Measurements from ENCODE around the gene ARFGEF2. TPM values are rescaled to one million over a fixed set of nuclear protein-coding genes. Genes with fewer than 3 reads are reported as not detected.
A peak's percentile ranks its signal among the peaks of the same experiment; 100 is the strongest.

Gene ARFGEF2
- total RNA-seq, 1 donor from 2014 or later: 26.7 TPM

- Mint-ChIP-seq H3K27ac (peak overlapping the region; percentile 93), H3K4me3 (no peak overlapping the region)
Measured at GRCh38 chr20:48944663-48945297, 23.3 kb downstream of the ARFGEF2 start.

GRCh38 chr20:48945840-48946514 is 24.5 kb downstream of the ARFGEF2 start:
- no peak for DNase-seq (ENCODE audit: extremely low spot score, unreplicated experiment)
- Mint-ChIP-seq H3K9me3 (no peaks in the 10 kb centered on the region), H3K36me3 (peaks cover 2% of the 10 kb centered on the region), H3K27me3 (no peaks in the 10 kb centered on the region), H3K4me3 (peak overlapping the region; percentile 36), H3K27ac (peak overlapping the region; percentile 93), H3K4me1 (ENCODE audit: unreplicated experiment) (peaks cover 5% of the 10 kb centered on the region)
- TF ChIP-seq, protein P1, sequence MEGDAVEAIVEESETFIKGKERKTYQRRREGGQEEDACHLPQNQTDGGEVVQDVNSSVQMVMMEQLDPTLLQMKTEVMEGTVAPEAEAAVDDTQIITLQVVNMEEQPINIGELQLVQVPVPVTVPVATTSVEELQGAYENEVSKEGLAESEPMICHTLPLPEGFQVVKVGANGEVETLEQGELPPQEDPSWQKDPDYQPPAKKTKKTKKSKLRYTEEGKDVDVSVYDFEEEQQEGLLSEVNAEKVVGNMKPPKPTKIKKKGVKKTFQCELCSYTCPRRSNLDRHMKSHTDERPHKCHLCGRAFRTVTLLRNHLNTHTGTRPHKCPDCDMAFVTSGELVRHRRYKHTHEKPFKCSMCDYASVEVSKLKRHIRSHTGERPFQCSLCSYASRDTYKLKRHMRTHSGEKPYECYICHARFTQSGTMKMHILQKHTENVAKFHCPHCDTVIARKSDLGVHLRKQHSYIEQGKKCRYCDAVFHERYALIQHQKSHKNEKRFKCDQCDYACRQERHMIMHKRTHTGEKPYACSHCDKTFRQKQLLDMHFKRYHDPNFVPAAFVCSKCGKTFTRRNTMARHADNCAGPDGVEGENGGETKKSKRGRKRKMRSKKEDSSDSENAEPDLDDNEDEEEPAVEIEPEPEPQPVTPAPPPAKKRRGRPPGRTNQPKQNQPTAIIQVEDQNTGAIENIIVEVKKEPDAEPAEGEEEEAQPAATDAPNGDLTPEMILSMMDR (conservative IDR thresholded peaks at IDR 0.05): no peak

More at GRCh38 chr20:48944663-48945297, 23.3 kb downstream of the ARFGEF2 start:
- H3K27me3 Mint-ChIP-seq: no peaks in the 10 kb centered on the region
- H3K36me3 Mint-ChIP-seq: no peaks in the 10 kb centered on the region
- no peaks in the 10 kb centered on the region for H3K9me3 Mint-ChIP-seq
- no peak for DNase-seq (ENCODE audit: extremely low spot score, unreplicated experiment)
- TF ChIP-seq, protein P1 (conservative IDR thresholded peaks at IDR 0.05): no peak
- H3K4me1 Mint-ChIP-seq (ENCODE audit: unreplicated experiment): peaks cover 5% of the 10 kb centered on the region

DNA sequence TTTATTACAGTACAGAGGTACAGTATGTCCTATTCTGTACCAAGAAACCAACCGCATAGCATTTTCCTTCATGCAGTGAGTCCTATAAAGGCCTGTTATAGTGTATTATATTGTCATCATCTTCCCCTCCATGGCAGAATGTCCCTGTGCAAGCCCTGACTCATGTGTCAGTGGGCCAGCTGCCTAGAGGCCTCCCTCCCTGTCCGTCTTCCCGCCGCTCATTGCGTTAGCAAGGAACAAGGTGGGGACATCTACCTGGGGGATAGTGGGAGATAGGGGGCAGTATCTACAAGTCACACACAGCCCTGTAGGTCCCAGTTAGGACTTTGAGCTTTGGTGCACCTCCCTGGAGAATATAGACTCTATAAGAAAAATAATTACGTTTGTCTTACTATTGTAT is 27.1 kb downstream of the ARFGEF2 start:
- no peak for DNase-seq (ENCODE audit: extremely low spot score, unreplicated experiment)
- Mint-ChIP-seq H3K4me3 (no peak overlapping the region), H3K36me3 (peaks cover 6% of the 10 kb centered on the region), H3K9me3 (no peaks in the 10 kb centered on the region), H3K4me1 (ENCODE audit: unreplicated experiment) (peaks cover 5% of the 10 kb centered on the region), H3K27ac (no peak overlapping the region), H3K27me3 (no peaks in the 10 kb centered on the region)
- TF ChIP-seq, protein P1 (conservative IDR thresholded peaks at IDR 0.05): no peak

DNA sequence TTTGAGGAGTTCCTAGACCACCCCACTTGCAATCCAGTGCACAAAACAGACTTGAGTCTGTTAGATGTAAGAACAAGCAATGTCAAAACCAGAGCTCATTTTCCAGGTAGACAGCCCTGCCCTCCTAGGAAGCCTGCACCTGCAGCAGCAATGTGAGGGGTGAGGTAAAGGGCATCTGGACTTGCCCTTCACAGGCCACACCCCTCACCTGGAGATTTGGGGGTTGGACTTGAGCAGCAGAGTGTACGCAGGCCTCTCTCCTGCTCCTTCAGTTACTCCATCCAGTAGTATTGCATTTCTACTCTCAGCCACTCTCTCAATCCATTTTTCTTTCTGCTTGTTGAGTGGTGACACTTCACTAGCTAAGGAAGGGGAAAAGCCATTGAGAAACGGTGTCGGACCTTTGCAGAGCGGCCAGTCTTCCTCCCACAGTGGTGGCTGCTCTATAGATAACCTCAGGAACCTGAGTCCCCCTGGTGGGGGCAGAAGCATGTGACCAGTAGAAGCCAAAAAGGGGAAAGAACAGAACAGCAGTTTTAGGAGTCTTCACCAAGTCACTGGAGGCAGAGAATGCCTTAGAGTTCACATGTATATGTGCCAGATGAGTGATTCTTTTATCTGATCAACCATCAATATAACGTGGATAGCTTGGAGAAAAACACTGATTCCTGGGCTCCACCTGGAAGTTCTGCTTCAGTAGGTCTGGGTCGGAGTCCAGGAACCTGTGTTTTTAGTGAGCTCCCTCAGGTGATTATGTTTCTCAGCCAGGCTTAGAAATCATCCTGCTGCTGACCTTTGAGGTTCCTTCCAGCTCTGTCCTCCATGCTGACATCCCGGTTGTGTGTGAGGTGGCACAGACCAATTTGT is 28.0 kb downstream of the ARFGEF2 start:
- DNase-seq (ENCODE audit: extremely low spot score, unreplicated experiment): no peak
- Mint-ChIP-seq H3K27ac (no peak overlapping the region), H3K4me1 (ENCODE audit: unreplicated experiment) (peaks cover 5% of the 10 kb centered on the region), H3K4me3 (no peak overlapping the region), H3K36me3 (peaks cover 13% of the 10 kb centered on the region), H3K27me3 (no peaks in the 10 kb centered on the region), H3K9me3 (no peaks in the 10 kb centered on the region)
- TF ChIP-seq, protein P1 (conservative IDR thresholded peaks at IDR 0.05): peak; percentile 53

DNA sequence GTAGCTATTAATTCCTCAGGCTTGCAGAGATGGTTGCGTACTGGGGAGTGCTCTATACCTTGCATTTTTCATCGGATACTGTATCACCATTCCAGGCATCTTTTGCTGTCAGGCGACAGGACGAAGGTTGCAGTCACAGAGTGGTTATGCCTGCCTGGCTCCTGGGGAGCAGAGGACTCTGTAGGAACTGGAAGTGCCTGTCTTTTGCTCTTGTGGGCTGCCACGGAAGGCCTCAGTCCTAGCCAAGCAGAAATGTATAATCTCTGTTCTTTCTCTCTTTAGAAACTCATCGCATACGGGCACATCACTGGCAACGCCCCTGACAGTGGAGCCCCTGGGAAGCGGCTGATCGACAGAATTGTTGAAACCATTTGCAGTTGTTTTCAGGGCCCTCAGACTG is 29.5 kb downstream of the ARFGEF2 start:
- DNase-seq (ENCODE audit: extremely low spot score, unreplicated experiment): no peak
- Mint-ChIP-seq H3K9me3 (no peaks in the 10 kb centered on the region), H3K27me3 (no peaks in the 10 kb centered on the region), H3K4me1 (ENCODE audit: unreplicated experiment) (no peaks in the 10 kb centered on the region), H3K4me3 (no peak overlapping the region), H3K27ac (no peak overlapping the region), H3K36me3 (peaks cover 14% of the 10 kb centered on the region)
- TF ChIP-seq, protein P1 (conservative IDR thresholded peaks at IDR 0.05): no peak

All from type B pancreatic cell (in vitro differentiated cells).